ENCODE results near the gene TMSB10. TPM values are rescaled to one million over a fixed set of nuclear protein-coding genes. Genes with fewer than 3 reads are reported as not detected.
A peak's percentile ranks its signal among the peaks of the same experiment; 100 is the strongest.

TMSB10 gene
- total and polyA plus RNA-seq, 2 donors (not counting 1 experiment from before 2014, with no cell fraction given): 885 to 5,410 TPM

DNA sequence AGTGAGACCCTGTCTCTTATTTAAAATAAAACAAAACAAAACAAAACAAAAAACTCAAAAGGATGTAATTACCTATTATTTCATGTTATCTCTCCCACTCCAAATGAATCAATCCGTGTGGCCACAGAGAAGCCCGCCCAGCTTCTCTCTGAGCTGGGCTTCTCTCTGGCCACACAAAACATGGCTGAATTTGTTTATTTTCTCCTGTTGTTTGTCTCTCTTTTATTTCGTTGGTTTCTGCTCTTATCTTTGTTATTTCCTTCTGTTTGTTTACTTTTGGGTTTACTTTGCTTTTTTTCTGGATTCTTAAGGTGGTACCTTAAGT lies 23.1 kb upstream of the TMSB10 start:
- H3K9me3 Mint-ChIP-seq (ENCODE audit: insufficient read depth): no peaks in the 10 kb centered on the region
- POLR2A ChIA-PET: interaction anchor here (0.7 to 3.7 kb wide), 6 partner anchors 12 to 87 kb away, joined by 3 to 47 read pairs (median 4); partner anchors contain the start of gene TMSB10
- peak overlapping the region; percentile 95 for H3K27ac Mint-ChIP-seq
- intact Hi-C loops (cut with micrococcal nuclease): loop anchor here (1.0 to 5.0 kb wide), 6 partner anchors 23 to 387 kb away; partner anchors contain the start of genes DNAH6 and TMSB10
- Histone ChIP-seq H3K79me2 (ENCODE audit: control insufficient read depth, insufficient read depth, low read length) (peaks cover 10% of the 10 kb centered on the region), H3K4me1 (ENCODE audit: control insufficient read depth in 2 of 2, insufficient read depth in 2 of 2, low read length in 2 of 2) (peaks cover 16 to 31% of the 10 kb centered on the region in 2 donors), H3K27ac (ENCODE audit: low read length in 2 of 2) (peak overlapping the region; percentile 72 to 92), H3K9ac (ENCODE audit: low read length) (peak overlapping the region; percentile 89), H2AFZ (ENCODE audit: insufficient read depth, low read depth, low read length, poor library complexity, severe bottlenecking) (peak overlapping the region; percentile 79), H3K4me3 (ENCODE audit: control extremely low read depth in 1 of 5, extremely low read depth in 1 of 5, insufficient read depth in 1 of 5, low read depth in 2 of 5, low read length in 4 of 5) (peak overlapping the region in 3 of 5 experiments; percentile 66 to 83 (median 78)), H3K36me3 (replicated peaks in 1 of 2; ENCODE audit: control extremely low read depth in 1 of 2, control insufficient read depth in 1 of 2, extremely low read depth in 1 of 2, insufficient read depth in 2 of 2, low read length in 1 of 2) (no peaks in the 10 kb centered on the region), H3K9me3 (ENCODE audit: control extremely low read depth in 1 of 3, control insufficient read depth in 2 of 3, insufficient read depth in 1 of 3, low read length in 2 of 3) (no peaks in the 10 kb centered on the region), H4K20me1 (ENCODE audit: control insufficient read depth, insufficient read depth, low read length, poor library complexity, severe bottlenecking) (no peaks in the 10 kb centered on the region), H3K4me2 (replicated peaks; ENCODE audit: low read depth, low read length, poor library complexity, severe bottlenecking) (peak overlapping the region; percentile 96), H3K27me3 (replicated peaks in 1 of 4; ENCODE audit: control extremely low read depth in 1 of 4, control insufficient read depth in 3 of 4, insufficient read depth in 4 of 4, low read length in 3 of 4) (no peaks in the 10 kb centered on the region)
- peak overlapping the region; percentile 92 for H3K4me3 Mint-ChIP-seq
- H3K4me1 Mint-ChIP-seq: peaks cover 39% of the 10 kb centered on the region
- ATAC-seq (ENCODE audit: low read depth) (no peak), DNase-seq (no peak)
- WGBS (ENCODE audit: insufficient coverage): no CpG with 5 or more reads among the region's 3 CpGs
- no peaks in the 10 kb centered on the region for H3K27me3 Mint-ChIP-seq
- TF ChIP-seq EZH2 (IDR thresholded peaks at IDR 0.05; ENCODE audit: borderline replicate concordance, insufficient read depth, low read depth, low read length, poor library complexity, severe bottlenecking): no peak
- TF ChIP-seq, protein P1, sequence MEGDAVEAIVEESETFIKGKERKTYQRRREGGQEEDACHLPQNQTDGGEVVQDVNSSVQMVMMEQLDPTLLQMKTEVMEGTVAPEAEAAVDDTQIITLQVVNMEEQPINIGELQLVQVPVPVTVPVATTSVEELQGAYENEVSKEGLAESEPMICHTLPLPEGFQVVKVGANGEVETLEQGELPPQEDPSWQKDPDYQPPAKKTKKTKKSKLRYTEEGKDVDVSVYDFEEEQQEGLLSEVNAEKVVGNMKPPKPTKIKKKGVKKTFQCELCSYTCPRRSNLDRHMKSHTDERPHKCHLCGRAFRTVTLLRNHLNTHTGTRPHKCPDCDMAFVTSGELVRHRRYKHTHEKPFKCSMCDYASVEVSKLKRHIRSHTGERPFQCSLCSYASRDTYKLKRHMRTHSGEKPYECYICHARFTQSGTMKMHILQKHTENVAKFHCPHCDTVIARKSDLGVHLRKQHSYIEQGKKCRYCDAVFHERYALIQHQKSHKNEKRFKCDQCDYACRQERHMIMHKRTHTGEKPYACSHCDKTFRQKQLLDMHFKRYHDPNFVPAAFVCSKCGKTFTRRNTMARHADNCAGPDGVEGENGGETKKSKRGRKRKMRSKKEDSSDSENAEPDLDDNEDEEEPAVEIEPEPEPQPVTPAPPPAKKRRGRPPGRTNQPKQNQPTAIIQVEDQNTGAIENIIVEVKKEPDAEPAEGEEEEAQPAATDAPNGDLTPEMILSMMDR (IDR thresholded peaks at IDR 0.05): peak; percentile 53
- CTCF ChIA-PET: interaction anchor here (0.6 to 18.2 kb wide), 32 partner anchors 8 to 421 kb away, joined by 3 to 316 read pairs (median 4); partner anchors contain the start of genes DNAH6 and TMSB10

DNA sequence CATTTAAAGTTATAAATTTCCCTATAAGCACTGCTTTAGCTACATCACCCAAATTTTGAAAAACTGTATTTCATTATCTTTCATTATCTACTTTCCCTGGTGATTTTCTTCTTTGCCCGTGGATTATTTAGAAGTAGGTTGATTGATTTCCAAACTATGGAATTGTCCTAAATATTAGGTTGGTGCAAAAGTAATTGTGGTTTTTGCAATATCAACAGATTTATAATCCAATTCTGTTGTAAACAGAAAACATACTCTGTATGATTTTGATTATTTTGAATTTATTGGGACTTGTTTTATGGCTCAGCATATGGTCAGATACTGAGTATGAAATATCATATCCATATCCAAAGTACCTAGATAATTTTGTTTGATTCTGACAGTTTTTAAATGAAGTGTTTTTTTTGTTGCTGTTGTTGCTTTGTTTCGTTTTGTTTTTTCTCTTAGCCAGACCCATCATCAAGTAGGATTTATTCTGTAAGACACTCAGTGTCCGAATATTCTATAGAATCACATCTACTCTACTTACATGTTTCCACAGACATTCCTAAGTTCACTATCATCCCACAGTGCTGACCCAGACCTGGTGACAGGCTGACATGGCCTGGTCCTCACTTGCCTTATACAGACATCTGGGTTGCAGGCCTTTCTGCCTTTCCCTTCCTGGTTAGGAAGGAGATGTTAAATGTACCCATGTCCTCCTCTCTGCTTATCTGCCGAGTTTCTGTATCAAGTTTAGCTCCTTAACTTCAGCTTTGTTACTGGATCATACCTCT lies 22.5 kb upstream of the TMSB10 start:
- H3K4me2 ChIP-seq (replicated peaks; ENCODE audit: low read depth, low read length, poor library complexity, severe bottlenecking): no peak overlapping the region
- no peak overlapping the region for H3K9ac ChIP-seq (ENCODE audit: low read length)
- H3K36me3 ChIP-seq (replicated peaks in 1 of 2; ENCODE audit: control extremely low read depth in 1 of 2, control insufficient read depth in 1 of 2, extremely low read depth in 1 of 2, insufficient read depth in 2 of 2, low read length in 1 of 2): no peaks in the 10 kb centered on the region
- H3K9me3 Mint-ChIP-seq (ENCODE audit: insufficient read depth): no peaks in the 10 kb centered on the region
- H3K27ac Mint-ChIP-seq: peak overlapping the region; percentile 95
- peaks cover 18 to 35% of the 10 kb centered on the region in 2 donors for H3K4me1 ChIP-seq (ENCODE audit: control insufficient read depth in 2 of 2, insufficient read depth in 2 of 2, low read length in 2 of 2)
- ChIA-PET CTCF (interaction anchor here (0.6 to 18.2 kb wide), 31 partner anchors 7 to 421 kb away, joined by 3 to 316 read pairs (median 4); partner anchors contain the start of genes DNAH6 and TMSB10), POLR2A (interaction anchor here (0.8 to 3.7 kb wide), 6 partner anchors 12 to 43 kb away, joined by 3 to 47 read pairs (median 4); partner anchors contain the start of gene TMSB10)
- ATAC-seq (ENCODE audit: low read depth) (no peak), DNase-seq (no peak)
- H3K9me3 ChIP-seq (ENCODE audit: control extremely low read depth in 1 of 3, control insufficient read depth in 2 of 3, insufficient read depth in 1 of 3, low read length in 2 of 3): no peaks in the 10 kb centered on the region
- H3K4me3 Mint-ChIP-seq: peak overlapping the region; percentile 92
- no peaks in the 10 kb centered on the region for H4K20me1 ChIP-seq (ENCODE audit: control insufficient read depth, insufficient read depth, low read length, poor library complexity, severe bottlenecking)
- TF ChIP-seq EZH2 (IDR thresholded peaks at IDR 0.05; ENCODE audit: borderline replicate concordance, insufficient read depth, low read depth, low read length, poor library complexity, severe bottlenecking): no peak
- TF ChIP-seq, protein P1 (IDR thresholded peaks at IDR 0.05): no peak
- H3K27me3 ChIP-seq (replicated peaks in 1 of 4; ENCODE audit: control extremely low read depth in 1 of 4, control insufficient read depth in 3 of 4, insufficient read depth in 4 of 4, low read length in 3 of 4): no peaks in the 10 kb centered on the region
- WGBS (ENCODE audit: insufficient coverage): 100% methylated on average over 2 of the region's 4 CpGs
- peak overlapping the region; percentile 72 to 92 for H3K27ac ChIP-seq (ENCODE audit: low read length in 2 of 2)
- H3K4me1 Mint-ChIP-seq: peaks cover 34% of the 10 kb centered on the region
- H2AFZ ChIP-seq (ENCODE audit: insufficient read depth, low read depth, low read length, poor library complexity, severe bottlenecking): no peak overlapping the region
- peaks cover 10% of the 10 kb centered on the region for H3K79me2 ChIP-seq (ENCODE audit: control insufficient read depth, insufficient read depth, low read length)
- intact Hi-C loops (cut with micrococcal nuclease): loop anchor here (1.0 to 5.0 kb wide), 6 partner anchors 22 to 388 kb away; partner anchors contain the start of genes DNAH6 and TMSB10
- H3K27me3 Mint-ChIP-seq: no peaks in the 10 kb centered on the region
- no peak overlapping the region for H3K4me3 ChIP-seq (ENCODE audit: control extremely low read depth in 1 of 5, extremely low read depth in 1 of 5, insufficient read depth in 1 of 5, low read depth in 2 of 5, low read length in 4 of 5)

Data from B cell (primary cell).